Thoracic aorta (tissue), 2 donors: Measurements from ENCODE around the gene ZNF304. TPM values are rescaled to one million over a fixed set of nuclear protein-coding genes. Genes with fewer than 3 reads are reported as not detected.

Source experiments
- ATAC-seq: fragments of 150-250 bp; one replicate; pipeline ENCODE4 v1.8.0; 2017; ENCODE audit warnings: low read depth; ENCODE audit not compliant: insufficient number of reproducible peaks, low FRiP score
- DNase-seq: peaks from one replicate; pipeline ENCODE4 v3.0.0-alpha.2; 2020; ENCODE audit warnings: low spot score
- H3K27ac ChIP-seq, 2 donors: fragments of 200-600 bp; sonication (generic); 1 replicate in 1 of 2; 2 replicates in 1 of 2; pipeline ENCODE4 v1.5.1; 2016; ENCODE audit warnings: mild to moderate bottlenecking in 2 of 2, moderate library complexity in 2 of 2
- H3K27me3 ChIP-seq: fragments of 200-600 bp; sonication (generic); replicated peaks from 2 replicates; pipeline ENCODE4 v1.6.0; 2016; ENCODE audit warnings: mild to moderate bottlenecking; ENCODE audit not compliant: insufficient read depth
- H3K36me3 ChIP-seq: fragments of 200-600 bp; sonication (generic); one replicate; pipeline ENCODE4 v1.5.1; 2016
- H3K4me1 ChIP-seq, 2 donors: fragments of 200-600 bp; sonication (generic); 1 replicate in 1 of 2; 2 replicates in 1 of 2; pipeline versions ENCODE4 v1.5.1 to v1.6.0; 2016; ENCODE audit warnings: low read depth in 2 of 2, mild to moderate bottlenecking in 1 of 2; ENCODE audit not compliant: control insufficient read depth in 1 of 2
- H3K4me3 ChIP-seq: fragments of 200-600 bp; sonication (generic); 2 replicates; pipeline ENCODE4 v1.5.1; 2016; ENCODE audit warnings: mild to moderate bottlenecking
- H3K9me3 ChIP-seq: fragments of 200-600 bp; sonication (generic); 2 replicates; pipeline ENCODE4 v1.5.1; 2016
- total RNA-seq, 2 donors: library from RNA; depleted of rRNA; stranded (reverse); fragments of >200 nt; gene quantifications; one replicate each; pipeline versions ENCODE4 v1.1.0 to v1.2.3, GENCODE V29; 2016
- TF ChIP-seq, protein P1 (sequence below): fragments of 200-600 bp; sonication (generic); IDR thresholded peaks from one replicate; pipeline ENCODE4 v1.5.1; 2019; ENCODE audit warnings: antibody characterized with exemption

The ZNF304 gene
- total RNA-seq: 1 to 10 TPM; 6.2 to 7.5 TPM

DNA sequence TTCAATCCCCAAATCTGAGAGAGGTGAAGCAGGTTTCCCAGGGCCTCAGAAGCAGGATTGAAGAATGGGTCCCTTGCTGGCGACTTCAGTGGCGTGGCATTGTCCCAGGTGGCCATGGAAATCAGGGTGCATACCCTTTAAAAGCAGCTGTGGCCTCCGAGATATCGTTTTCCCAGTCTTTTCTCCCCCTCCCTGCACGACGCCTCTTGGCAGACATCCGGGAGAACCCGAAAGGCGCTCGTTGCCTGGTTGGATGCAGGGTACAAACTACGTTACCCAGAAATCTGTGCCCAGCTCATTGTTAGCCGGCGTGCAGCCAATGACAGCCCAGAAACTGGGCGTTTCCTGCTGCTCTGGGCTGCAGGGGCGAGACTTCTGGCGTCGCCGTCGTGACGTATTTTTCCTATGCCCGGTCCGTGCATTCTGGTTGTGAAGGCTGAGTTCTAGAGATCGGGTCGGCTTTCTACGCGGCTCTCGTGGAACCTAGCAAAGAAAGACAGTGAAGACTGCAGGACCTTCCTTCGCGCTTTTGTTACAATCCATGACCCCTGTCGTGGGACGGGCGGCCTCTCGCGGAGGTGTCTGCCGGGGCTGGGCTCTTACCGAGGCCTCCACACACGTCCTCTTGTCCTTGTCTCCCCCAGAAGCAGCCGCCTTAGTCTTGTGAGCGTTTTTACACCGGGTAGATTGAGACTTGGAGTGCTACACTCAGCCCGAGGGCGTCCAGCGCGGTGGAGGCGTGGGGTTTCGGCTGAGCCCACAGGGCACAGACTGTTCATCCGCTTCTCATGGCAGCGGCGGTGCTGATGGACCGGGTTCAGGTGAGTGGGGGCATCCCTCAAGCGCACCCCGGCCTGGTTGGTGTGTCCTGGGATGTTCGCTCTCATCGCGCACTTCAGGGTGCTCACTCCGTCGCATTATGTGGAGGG, at the start of gene ZNF304:
Gene ZNF304, plus strand, starts transcription at position 395 of the 929 bp plus-strand sequence. Its CDS starts 394 bp downstream, at position 789.
- TF ChIP-seq, protein P1, sequence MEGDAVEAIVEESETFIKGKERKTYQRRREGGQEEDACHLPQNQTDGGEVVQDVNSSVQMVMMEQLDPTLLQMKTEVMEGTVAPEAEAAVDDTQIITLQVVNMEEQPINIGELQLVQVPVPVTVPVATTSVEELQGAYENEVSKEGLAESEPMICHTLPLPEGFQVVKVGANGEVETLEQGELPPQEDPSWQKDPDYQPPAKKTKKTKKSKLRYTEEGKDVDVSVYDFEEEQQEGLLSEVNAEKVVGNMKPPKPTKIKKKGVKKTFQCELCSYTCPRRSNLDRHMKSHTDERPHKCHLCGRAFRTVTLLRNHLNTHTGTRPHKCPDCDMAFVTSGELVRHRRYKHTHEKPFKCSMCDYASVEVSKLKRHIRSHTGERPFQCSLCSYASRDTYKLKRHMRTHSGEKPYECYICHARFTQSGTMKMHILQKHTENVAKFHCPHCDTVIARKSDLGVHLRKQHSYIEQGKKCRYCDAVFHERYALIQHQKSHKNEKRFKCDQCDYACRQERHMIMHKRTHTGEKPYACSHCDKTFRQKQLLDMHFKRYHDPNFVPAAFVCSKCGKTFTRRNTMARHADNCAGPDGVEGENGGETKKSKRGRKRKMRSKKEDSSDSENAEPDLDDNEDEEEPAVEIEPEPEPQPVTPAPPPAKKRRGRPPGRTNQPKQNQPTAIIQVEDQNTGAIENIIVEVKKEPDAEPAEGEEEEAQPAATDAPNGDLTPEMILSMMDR: no peak

DNA sequence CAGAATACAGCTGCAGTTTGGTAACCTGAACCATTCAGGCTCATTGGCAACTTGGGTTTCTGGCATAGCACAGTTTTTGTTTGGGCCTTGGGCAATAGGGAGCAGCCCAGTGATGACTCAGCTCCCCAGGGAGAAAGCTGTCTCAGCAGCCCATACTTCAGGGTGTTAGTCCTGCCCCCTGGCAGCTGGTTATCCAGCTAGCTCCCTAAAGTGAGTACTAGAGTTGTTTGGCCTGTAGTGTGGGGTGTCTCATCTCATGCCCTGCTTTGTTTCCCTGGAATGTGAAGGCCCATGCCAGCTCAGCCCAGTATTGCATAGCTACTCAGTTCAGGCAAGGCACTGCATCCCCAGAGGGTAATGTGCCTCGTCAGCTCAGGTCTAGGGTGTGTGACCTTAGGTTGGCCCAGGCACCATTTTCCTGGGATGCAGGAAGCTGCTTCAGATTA, 49.0 kb upstream of the ZNF304 start:
- DNase-seq (no peak), ATAC-seq (peak; percentile 95)
- H3K4me1 ChIP-seq: peaks cover 0 to 3% of the 10 kb centered on the region in 2 donors
- no peak overlapping the region for H3K4me3 ChIP-seq
- H3K9me3 ChIP-seq: peaks cover 15% of the 10 kb centered on the region
- H3K36me3 ChIP-seq: peaks cover 44% of the 10 kb centered on the region
- no peak overlapping the region for H3K27ac ChIP-seq
- TF ChIP-seq, protein P1: no peak
- no peaks in the 10 kb centered on the region for H3K27me3 ChIP-seq

More for the DNA sequence above, at the start of gene ZNF304:
- Histone ChIP-seq H3K27ac (peak within 1 kb of the TSS; percentile 58 to 73), H3K4me3 (peak within 1 kb of the TSS; percentile 82), H3K4me1 (peaks cover 8 to 11% of the 10 kb centered on the region in 2 donors), H3K9me3 (peaks cover 27% of the 10 kb centered on the region), H3K27me3 (no peaks in the 10 kb centered on the region), H3K36me3 (peaks cover 28% of the 10 kb centered on the region)
- DNase-seq (peak; percentile 79), ATAC-seq (peak; percentile 80)

DNA sequence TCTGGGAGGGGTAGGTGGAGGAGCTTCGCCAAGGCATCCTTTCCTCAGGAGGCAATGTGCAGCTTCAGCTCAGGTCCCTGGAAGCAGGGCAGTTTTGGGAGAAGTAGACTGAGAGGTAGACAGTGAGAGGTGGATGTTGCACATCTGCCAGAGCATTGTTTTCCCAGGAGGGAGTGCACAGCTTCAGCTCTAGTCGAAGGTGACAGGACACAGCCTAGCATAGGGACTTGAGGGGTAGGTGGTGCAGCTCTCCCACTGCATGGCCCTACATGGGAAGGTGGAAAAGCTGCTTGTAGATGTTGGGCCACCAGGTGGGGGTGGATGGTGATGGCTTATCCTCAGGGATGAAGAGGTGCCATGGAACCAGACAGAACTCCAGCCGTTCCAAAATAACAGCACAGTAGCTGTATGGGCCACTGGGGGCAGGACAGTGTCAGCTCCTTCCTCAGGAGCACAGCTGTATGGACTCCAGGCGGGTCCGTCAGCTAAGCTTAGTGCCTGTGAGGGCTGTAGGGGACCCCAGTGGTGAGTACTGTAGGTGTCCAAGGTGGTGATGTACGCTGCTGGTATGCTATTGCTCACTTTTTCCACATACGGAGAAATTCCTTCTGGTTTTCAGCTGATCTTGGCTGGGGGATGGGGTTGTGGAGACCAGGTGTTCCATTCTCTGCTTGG, 48.2 kb upstream of the ZNF304 start:
- TF ChIP-seq, protein P1: no peak
- ATAC-seq: no peak
- Histone ChIP-seq H3K4me1 (peaks cover 0 to 3% of the 10 kb centered on the region in 2 donors), H3K36me3 (peaks cover 44% of the 10 kb centered on the region), H3K27me3 (no peaks in the 10 kb centered on the region), H3K4me3 (no peak overlapping the region), H3K27ac (no peak overlapping the region), H3K9me3 (peaks cover 15% of the 10 kb centered on the region)
- no peak for DNase-seq

DNA sequence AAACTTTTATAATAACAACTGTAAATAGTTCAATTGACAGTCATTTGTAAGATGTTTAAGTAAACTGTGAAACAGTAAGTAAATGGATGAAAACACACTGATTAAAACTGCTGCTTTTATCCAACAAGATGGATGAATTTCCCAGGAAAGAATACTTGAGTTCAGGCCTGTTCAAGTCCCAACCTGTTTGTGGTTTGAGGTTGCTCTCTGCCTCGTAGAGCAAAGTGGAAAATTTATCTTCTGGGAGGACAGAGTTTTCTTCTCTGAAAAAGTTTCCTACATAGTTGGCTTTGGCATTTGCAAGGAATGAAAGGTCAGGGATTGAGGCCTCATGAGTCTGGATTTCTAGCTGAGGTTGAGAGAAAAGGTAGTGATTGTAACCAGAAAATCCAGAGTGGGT, 46.0 kb upstream of the ZNF304 start:
- ATAC-seq: no peak
- Histone ChIP-seq H3K27ac (no peak overlapping the region), H3K36me3 (peaks cover 33% of the 10 kb centered on the region), H3K9me3 (peaks cover 6% of the 10 kb centered on the region), H3K4me3 (no peak overlapping the region), H3K27me3 (no peaks in the 10 kb centered on the region), H3K4me1 (peaks cover 0 to 3% of the 10 kb centered on the region in 2 donors)
- TF ChIP-seq, protein P1: no peak
- DNase-seq: no peak

DNA sequence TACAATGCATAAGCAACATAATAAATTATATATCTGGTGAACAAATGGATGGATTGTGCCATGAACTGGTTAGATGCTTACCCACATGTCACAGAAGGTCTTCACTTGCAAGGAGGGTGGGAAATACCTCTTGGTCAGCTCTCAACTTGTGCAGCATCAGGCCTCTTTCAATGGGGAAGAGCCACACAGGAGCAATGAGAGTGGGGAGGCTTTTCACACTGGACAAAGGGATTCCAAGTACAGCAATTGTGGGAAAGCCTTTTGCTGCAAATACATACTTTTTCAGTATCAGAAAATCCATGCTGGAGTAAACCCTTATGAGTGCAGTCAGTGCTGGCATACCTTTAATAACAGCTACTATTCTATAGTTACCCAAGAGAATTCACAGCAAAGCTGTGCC, 42.6 kb upstream of the ZNF304 start:
- ATAC-seq: no peak

More for the DNA sequence above, 42.6 kb upstream of the ZNF304 start:
- TF ChIP-seq, protein P1: no peak
- Histone ChIP-seq H3K27ac (no peak overlapping the region), H3K9me3 (no peaks in the 10 kb centered on the region), H3K4me3 (no peak overlapping the region), H3K4me1 (no peaks in the 10 kb centered on the region), H3K36me3 (peaks cover 9% of the 10 kb centered on the region), H3K27me3 (no peaks in the 10 kb centered on the region)
- no peak for DNase-seq
